Skeletal muscle tissue (tissue), 4 donors: ENCODE data around the gene RWDD1. TPM values are rescaled to one million over a fixed set of nuclear protein-coding genes. Genes with fewer than 3 reads are reported as not detected.

Experiments
- H3K27ac ChIP-seq: one replicate; pipeline ENCODE4 v1.7.0; 2013; ENCODE audit warnings: mild to moderate bottlenecking, low read depth, low read length, inconsistent platforms
- H3K27me3 ChIP-seq, 3 donors: one replicate each; pipeline ENCODE4 v1.7.0; 2013; ENCODE audit warnings: low read length in 3 of 3; ENCODE audit not compliant: control insufficient read depth in 3 of 3, insufficient read depth in 3 of 3
- H3K36me3 ChIP-seq, 3 donors: one replicate each; pipeline ENCODE4 v1.7.0; 2013; ENCODE audit warnings: low read length in 3 of 3; ENCODE audit not compliant: control insufficient read depth in 3 of 3, insufficient read depth in 3 of 3
- H3K4me1 ChIP-seq, 3 donors: one replicate each; pipeline ENCODE4 v1.7.0; 2013; ENCODE audit warnings: low read length in 3 of 3, mild to moderate bottlenecking in 3 of 3; ENCODE audit not compliant: control insufficient read depth in 3 of 3, insufficient read depth in 3 of 3
- H3K4me3 ChIP-seq, 3 donors: one replicate each; pipeline ENCODE4 v1.7.0; 2013; ENCODE audit warnings: low read length in 3 of 3
- H3K9ac ChIP-seq, 3 donors: one replicate each; pipeline ENCODE4 v1.7.0; 2013; ENCODE audit warnings: low read length in 3 of 3, mild to moderate bottlenecking in 3 of 3, moderate library complexity in 2 of 3, low read depth in 1 of 3
- H3K9me3 ChIP-seq, 3 donors: one replicate each; pipeline ENCODE4 v1.7.0; 2013; ENCODE audit warnings: low read length in 3 of 3; ENCODE audit not compliant: control insufficient read depth in 3 of 3
- total RNA-seq: library from RNA; depleted of rRNA; stranded (reverse); fragments of >200 nt; gene quantifications from one replicate; pipeline ENCODE4 v1.2.3, GENCODE V29; 2014
- donor health status: Osteomylitis.

RWDD1 gene
- total RNA-seq, 1 donor from 2014 or later = 8.9 TPM

DNA sequence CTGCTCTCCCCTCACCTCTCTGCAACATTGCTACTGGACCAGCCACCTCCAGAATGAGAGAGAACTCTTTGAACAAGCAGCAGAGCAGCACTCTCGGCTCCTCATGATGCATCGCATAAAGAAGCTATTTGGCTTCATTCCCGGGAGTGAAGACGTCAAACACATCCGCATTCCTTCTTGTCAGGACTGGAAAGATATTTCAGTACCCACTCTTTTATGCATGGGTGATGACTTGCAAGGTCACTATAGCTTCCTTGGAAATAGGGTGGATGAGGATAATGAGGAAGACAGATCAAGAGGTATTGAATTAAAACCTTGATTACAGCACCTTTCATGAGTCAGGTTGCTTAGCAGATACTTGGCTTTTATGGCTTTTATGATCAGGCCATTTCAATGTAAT lies 13.4 kb upstream of the RWDD1 start:
- Histone ChIP-seq H3K27ac (no peak overlapping the region), H3K4me3 (no peak overlapping the region), H3K9ac (no peak overlapping the region), H3K4me1 (peaks cover 0 to 3% (median 0%) of the 10 kb centered on the region in 3 donors), H3K9me3 (no peaks in the 10 kb centered on the region), H3K27me3 (no peaks in the 10 kb centered on the region), H3K36me3 (no peaks in the 10 kb centered on the region)

DNA sequence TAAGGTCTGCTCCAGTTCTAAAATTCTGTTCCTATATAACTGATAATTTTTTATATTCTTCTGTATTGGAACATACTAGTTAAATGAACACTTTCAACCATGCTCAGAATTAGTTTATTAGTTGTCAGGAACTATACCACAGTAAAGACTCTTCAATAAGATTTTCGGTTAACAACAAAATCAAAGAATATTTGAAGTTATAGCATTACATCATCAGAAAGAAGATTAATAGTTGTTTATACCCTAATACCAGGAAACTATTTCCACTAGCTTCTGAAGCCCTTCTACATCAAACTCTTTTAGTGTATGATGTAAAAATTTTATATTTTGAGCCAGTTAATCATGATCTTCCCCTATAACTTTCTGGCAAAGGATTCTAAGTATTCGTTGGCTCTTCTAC lies 11.2 kb upstream of the RWDD1 start:
- Histone ChIP-seq H3K4me1 (peaks cover 0 to 3% (median 1%) of the 10 kb centered on the region in 3 donors), H3K4me3 (no peak overlapping the region), H3K27ac (no peak overlapping the region), H3K9ac (no peak overlapping the region), H3K27me3 (no peaks in the 10 kb centered on the region), H3K36me3 (no peaks in the 10 kb centered on the region), H3K9me3 (no peaks in the 10 kb centered on the region)

DNA sequence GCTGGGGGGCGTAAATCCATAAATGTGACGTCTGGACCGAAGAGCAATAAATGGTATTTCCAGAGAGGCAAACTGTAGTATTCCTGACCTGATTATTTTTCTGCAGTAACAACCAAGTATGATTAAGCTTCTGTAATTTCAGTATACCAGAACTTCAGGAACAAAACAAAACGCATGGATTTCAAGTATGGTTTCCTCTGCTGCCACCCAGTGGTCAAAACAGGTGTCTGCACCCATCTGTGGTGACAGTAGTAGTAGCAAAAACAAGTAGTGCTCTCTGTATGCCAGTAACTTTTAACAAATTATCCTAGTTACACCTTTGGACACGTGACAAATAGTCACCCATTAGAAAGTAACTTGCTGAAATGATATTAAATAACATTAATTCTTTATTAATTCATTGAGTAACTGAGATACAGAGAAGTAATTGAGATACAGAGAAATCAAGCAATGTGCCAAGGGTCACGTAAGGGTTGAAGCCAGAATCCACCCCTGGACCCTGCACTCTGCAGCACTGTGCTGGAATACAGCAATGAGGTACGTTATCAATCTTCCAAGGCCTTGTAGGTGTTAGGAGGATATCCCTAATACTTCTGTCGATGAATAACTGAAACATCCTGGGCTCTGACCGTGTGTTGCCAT lies 9.8 kb upstream of the RWDD1 start:
- H3K36me3 ChIP-seq = no peaks in the 10 kb centered on the region
- H3K27me3 ChIP-seq = no peaks in the 10 kb centered on the region
- H3K4me3 ChIP-seq = peak overlapping the region; percentile 39 to 54 (median 42)
- peaks cover 3 to 8% (median 6%) of the 10 kb centered on the region in 3 donors for H3K4me1 ChIP-seq
- H3K9me3 ChIP-seq = no peaks in the 10 kb centered on the region
- H3K9ac ChIP-seq = peak overlapping the region; percentile 11 to 68 (median 12)
- H3K27ac ChIP-seq = no peak overlapping the region

DNA sequence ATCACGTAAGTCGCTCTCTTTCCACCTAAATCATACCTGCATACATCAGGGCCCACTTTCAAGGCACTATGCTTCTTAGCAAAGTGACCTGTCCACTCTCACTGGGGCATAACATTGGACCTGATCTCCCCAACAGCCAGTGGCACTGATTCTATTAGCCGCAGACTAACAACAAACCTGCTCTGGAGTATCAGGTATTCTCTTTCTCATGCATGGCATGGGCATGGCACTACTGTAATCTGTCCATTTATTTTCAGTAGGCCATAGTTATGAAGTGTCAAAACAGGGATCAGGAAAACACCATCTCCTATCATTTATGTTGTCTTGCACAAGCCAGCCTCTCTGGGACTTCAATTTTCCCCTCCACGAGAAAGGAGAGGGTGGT lies 9.3 kb upstream of the RWDD1 start:
- peaks cover 3 to 8% (median 6%) of the 10 kb centered on the region in 3 donors for H3K4me1 ChIP-seq
- H3K4me3 ChIP-seq = no peak overlapping the region
- H3K27ac ChIP-seq = no peak overlapping the region
- H3K9ac ChIP-seq = no peak overlapping the region
- H3K9me3 ChIP-seq = no peaks in the 10 kb centered on the region
- H3K36me3 ChIP-seq = no peaks in the 10 kb centered on the region
- H3K27me3 ChIP-seq = no peaks in the 10 kb centered on the region

DNA sequence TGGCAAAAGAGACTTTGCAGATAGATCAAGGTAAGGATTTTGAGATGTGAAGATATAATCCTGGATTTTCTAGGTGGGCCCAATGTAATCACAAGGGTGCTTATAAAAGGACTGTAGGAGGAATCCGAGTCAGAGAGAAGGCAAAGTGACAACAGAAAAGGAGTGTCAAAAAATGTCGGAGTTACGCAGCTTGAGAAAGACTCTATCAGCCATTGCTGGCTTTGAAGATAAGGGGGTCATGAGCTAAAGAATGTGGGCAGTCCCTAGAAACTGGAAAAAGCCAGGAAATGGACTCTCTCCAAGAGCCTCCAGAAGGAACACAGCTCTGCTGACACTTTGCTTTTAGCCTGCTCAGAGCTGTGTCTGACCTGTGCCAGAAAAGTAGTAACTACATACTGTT lies 8.7 kb upstream of the RWDD1 start:
- no peak overlapping the region for H3K9ac ChIP-seq
- no peak overlapping the region for H3K27ac ChIP-seq
- no peaks in the 10 kb centered on the region for H3K27me3 ChIP-seq

DNA sequence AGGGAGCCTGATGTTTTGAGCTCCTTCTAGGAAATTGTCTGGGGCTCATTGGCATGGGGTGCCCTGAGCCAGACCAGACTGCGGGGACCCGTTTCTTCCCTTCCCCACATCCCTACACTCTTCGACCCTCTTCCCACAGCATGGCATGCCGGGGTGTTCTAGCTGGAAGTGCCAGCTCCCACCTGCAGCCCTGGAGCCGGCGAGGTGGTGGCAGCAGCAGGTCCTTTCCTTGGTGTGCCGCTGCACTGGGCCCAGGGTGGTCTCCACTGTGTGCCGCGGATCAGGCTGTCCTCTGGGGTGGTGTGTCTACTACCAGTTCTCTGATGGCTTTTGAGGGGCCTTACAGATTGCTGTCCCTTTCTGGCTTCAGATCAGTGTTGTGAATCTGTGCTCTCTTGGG lies 7.5 kb upstream of the RWDD1 start:
- Histone ChIP-seq H3K9ac (no peak overlapping the region), H3K36me3 (no peaks in the 10 kb centered on the region), H3K4me3 (no peak overlapping the region), H3K27me3 (no peaks in the 10 kb centered on the region), H3K9me3 (no peaks in the 10 kb centered on the region), H3K27ac (no peak overlapping the region), H3K4me1 (peaks cover 3 to 8% (median 3%) of the 10 kb centered on the region in 3 donors)

More for the DNA sequence above, 8.7 kb upstream of the RWDD1 start:
- no peak overlapping the region for H3K4me3 ChIP-seq
- H3K36me3 ChIP-seq = no peaks in the 10 kb centered on the region
- H3K9me3 ChIP-seq = no peaks in the 10 kb centered on the region
- peaks cover 3 to 8% (median 6%) of the 10 kb centered on the region in 3 donors for H3K4me1 ChIP-seq

DNA sequence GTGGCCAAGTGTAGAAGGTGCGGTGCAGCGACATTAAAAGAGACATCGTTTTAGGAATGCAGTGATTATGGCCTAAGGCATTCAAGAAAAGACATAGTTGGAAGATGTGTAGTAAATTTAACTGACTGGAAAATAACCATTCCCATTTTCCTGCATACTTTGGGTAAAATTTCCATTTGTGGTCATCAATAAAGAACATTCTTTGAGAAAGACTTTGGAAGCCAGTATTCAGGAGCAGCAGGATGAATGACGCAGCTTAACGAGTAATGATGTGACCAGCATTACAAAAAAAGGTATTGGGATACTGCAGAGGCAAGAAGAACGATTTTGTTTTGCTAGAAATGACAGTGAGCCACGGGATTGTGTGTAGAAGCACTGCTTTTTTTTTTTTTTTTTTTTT lies 7.0 kb upstream of the RWDD1 start:
- Histone ChIP-seq H3K9me3 (no peaks in the 10 kb centered on the region), H3K36me3 (no peaks in the 10 kb centered on the region), H3K27ac (no peak overlapping the region), H3K9ac (peak overlapping the region in 1 of 3 donors; percentile 42), H3K4me1 (peaks cover 3 to 8% (median 3%) of the 10 kb centered on the region in 3 donors), H3K4me3 (no peak overlapping the region), H3K27me3 (no peaks in the 10 kb centered on the region)

DNA sequence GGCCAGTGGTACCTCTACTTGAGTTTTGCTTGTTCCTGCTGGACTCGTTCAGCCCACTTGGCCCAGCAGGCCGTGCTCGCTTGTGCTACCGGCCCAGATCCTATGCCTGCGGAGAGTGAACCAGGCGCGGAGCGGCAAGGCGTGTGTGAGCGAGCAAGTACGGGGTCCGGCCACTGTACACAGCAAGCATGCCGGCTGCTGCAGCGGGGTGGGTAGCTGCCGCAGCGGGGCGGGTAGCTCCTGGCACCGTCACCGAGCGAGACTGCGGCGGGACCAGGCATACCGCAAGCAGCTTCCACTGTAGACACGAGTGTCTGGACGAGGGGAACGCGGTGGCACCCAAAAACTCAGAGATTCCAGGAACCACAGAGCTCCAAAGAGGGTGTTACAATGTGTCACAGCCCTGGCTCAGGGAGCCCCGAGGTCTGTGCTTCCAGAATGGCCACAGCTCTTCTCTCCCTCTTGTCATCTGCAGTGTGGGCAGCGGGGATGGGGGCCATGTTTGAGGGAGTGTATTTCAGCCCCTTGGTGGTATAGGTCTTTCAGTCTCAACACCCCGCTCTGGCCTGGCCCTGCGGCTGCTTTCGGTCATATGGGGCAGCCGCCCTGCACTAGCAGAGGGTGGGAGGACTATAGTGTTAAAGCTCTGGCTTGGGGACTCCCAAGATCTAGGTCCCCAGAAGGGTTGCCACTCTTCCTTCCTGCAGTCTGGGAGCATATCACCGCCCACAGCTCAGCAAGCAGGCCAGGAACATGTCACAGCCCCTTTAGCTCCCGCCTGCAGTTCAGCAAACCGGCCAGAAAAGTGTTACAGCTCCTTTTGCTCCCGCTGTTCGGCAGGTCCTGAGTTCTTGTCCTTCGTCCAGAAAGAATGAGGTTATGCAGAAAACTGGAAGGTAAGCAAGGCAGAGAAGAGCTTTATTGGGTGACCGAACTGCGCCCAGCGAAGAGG lies 6.1 kb upstream of the RWDD1 start:
- H3K27me3 ChIP-seq = no peaks in the 10 kb centered on the region
- peaks cover 6 to 13% (median 9%) of the 10 kb centered on the region in 3 donors for H3K4me1 ChIP-seq
- peak overlapping the region; percentile 59 to 73 (median 67) for H3K4me3 ChIP-seq
- peak overlapping the region; percentile 42 to 75 (median 73) for H3K9ac ChIP-seq
- no peaks in the 10 kb centered on the region for H3K36me3 ChIP-seq
- no peaks in the 10 kb centered on the region for H3K9me3 ChIP-seq
- no peak overlapping the region for H3K27ac ChIP-seq

DNA sequence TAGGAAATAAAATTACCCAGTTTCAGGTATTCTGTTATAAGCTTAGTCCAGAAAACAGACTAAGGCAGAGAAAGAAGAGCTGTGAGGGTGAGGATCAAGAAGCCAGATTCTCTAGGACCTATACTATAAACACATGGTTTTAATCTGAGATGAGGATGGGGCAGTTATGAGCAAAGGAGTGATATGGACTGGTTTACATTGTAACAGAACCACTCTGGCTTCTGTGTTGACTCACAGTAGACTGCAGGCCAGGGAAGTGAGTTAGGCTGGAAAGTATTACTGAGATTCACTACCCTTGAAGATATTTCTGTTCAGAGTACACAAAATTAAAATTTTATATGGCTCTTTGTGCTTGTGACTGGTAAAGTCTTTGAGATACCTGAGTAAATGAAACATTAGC lies 3.2 kb upstream of the RWDD1 start:
- H3K4me1 ChIP-seq = peaks cover 16 to 23% (median 21%) of the 10 kb centered on the region in 3 donors
- H3K9ac ChIP-seq = no peak overlapping the region
- H3K27ac ChIP-seq = no peak overlapping the region

More for the DNA sequence above, 3.2 kb upstream of the RWDD1 start:
- H3K36me3 ChIP-seq = no peaks in the 10 kb centered on the region
- H3K9me3 ChIP-seq = no peaks in the 10 kb centered on the region
- no peaks in the 10 kb centered on the region for H3K27me3 ChIP-seq
- no peak overlapping the region for H3K4me3 ChIP-seq
